ENCODE measurements around the gene NTNG1. TPM values are rescaled to one million over a fixed set of nuclear protein-coding genes. Genes with fewer than 3 reads are reported as not detected.

The NTNG1 gene
- total RNA-seq, 1 donor from 2014 or later = 0.79 TPM

DNA sequence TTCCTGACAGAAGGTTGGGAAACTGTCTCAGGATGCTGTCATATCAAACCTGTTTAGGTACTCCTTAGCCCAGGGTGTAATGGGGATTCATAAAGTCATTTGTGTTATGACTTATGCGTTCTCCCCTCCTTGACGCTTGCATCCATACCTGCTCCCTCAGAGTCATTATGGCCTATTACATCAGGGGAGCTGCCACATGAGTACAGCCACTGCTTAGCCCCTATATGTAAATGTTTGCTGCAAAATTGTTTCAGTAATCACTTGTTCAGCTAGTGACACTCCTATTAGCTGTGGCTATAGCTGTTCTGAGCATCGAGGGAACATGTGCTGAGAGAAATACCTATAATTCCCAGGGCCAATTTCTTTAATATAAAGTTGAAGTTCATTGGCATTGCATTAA lies 10.5 kb downstream of the NTNG1 start:
- H3K4me1 ChIP-seq = peaks cover 6% of the 10 kb centered on the region

DNA sequence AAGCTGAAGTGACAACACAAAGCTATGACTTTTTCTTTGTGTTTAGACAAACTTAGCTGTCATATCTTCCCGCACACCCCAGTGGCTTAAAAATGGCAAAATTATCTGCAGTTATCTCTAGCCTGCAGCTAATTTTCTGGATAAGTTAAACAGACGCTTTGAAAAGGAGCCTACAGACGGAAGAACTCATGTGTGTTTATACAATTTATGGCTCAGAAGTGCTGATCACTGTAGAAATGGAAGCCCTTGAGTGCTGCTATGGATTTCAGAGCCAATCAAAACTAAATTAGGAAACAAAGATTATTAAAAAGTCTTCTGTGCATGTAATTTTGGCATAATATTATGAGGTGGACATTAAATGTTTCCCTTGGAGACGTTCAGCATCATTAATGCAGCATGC lies 11.6 kb downstream of the NTNG1 start:
- H3K9me3 ChIP-seq (ENCODE audit: low read depth) = no peaks in the 10 kb centered on the region
- no peak overlapping the region for H3K9ac ChIP-seq
- H3K4me1 Mint-ChIP-seq = peaks cover 11% of the 10 kb centered on the region
- H3K27ac ChIP-seq = no peak overlapping the region
- TF ChIP-seq EZH2 (IDR thresholded peaks at IDR 0.05) (no peak), EZH2phosphoT487 (IDR thresholded peaks at IDR 0.05) (no peak)
- TF ChIP-seq, protein P1, sequence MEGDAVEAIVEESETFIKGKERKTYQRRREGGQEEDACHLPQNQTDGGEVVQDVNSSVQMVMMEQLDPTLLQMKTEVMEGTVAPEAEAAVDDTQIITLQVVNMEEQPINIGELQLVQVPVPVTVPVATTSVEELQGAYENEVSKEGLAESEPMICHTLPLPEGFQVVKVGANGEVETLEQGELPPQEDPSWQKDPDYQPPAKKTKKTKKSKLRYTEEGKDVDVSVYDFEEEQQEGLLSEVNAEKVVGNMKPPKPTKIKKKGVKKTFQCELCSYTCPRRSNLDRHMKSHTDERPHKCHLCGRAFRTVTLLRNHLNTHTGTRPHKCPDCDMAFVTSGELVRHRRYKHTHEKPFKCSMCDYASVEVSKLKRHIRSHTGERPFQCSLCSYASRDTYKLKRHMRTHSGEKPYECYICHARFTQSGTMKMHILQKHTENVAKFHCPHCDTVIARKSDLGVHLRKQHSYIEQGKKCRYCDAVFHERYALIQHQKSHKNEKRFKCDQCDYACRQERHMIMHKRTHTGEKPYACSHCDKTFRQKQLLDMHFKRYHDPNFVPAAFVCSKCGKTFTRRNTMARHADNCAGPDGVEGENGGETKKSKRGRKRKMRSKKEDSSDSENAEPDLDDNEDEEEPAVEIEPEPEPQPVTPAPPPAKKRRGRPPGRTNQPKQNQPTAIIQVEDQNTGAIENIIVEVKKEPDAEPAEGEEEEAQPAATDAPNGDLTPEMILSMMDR (IDR thresholded peaks at IDR 0.05) = no peak
- no peaks in the 10 kb centered on the region for H3K36me3 ChIP-seq
- H3K79me2 ChIP-seq (ENCODE audit: low read depth) = no peaks in the 10 kb centered on the region
- peaks cover 2% of the 10 kb centered on the region for H3K27me3 Mint-ChIP-seq (ENCODE audit: insufficient read depth, low read depth)
- DNase-seq (ENCODE audit: low spot score) = no peak
- no peak overlapping the region for H3K4me2 ChIP-seq
- H3K27ac Mint-ChIP-seq = no peak overlapping the region
- H3K27me3 ChIP-seq = no peaks in the 10 kb centered on the region
- H3K4me1 ChIP-seq = peaks cover 3% of the 10 kb centered on the region
- H2AFZ ChIP-seq (replicated peaks) = no peak overlapping the region
- no peaks in the 10 kb centered on the region for H3K9me3 Mint-ChIP-seq
- no peaks in the 10 kb centered on the region for H3K36me3 Mint-ChIP-seq
- no peaks in the 10 kb centered on the region for H4K20me1 ChIP-seq (ENCODE audit: low read depth)
- no peaks in the 10 kb centered on the region for H3F3A ChIP-seq (ENCODE audit: low read depth)
- no peak overlapping the region for H3K4me3 Mint-ChIP-seq
- H3K4me3 ChIP-seq = no peak overlapping the region

More for the DNA sequence above, 10.5 kb downstream of the NTNG1 start:
- Histone ChIP-seq H3K9me3 (ENCODE audit: low read depth) (no peaks in the 10 kb centered on the region), H3K4me3 (no peak overlapping the region), H3K27me3 (no peaks in the 10 kb centered on the region), H3K27ac (no peak overlapping the region), H3K79me2 (ENCODE audit: low read depth) (no peaks in the 10 kb centered on the region), H4K20me1 (ENCODE audit: low read depth) (no peaks in the 10 kb centered on the region), H3F3A (ENCODE audit: low read depth) (no peaks in the 10 kb centered on the region), H3K9ac (no peak overlapping the region), H2AFZ (replicated peaks) (no peak overlapping the region), H3K4me2 (no peak overlapping the region), H3K36me3 (no peaks in the 10 kb centered on the region)
- H3K36me3 Mint-ChIP-seq = no peaks in the 10 kb centered on the region
- H3K9me3 Mint-ChIP-seq = no peaks in the 10 kb centered on the region
- H3K27ac Mint-ChIP-seq = no peak overlapping the region
- DNase-seq (ENCODE audit: low spot score) = no peak
- TF ChIP-seq, protein P1 (IDR thresholded peaks at IDR 0.05) = no peak
- TF ChIP-seq EZH2phosphoT487 (IDR thresholded peaks at IDR 0.05) (no peak), EZH2 (IDR thresholded peaks at IDR 0.05) (no peak)
- H3K4me1 Mint-ChIP-seq = peaks cover 11% of the 10 kb centered on the region
- no peak overlapping the region for H3K4me3 Mint-ChIP-seq
- H3K27me3 Mint-ChIP-seq (ENCODE audit: insufficient read depth, low read depth) = peaks cover 2% of the 10 kb centered on the region

DNA sequence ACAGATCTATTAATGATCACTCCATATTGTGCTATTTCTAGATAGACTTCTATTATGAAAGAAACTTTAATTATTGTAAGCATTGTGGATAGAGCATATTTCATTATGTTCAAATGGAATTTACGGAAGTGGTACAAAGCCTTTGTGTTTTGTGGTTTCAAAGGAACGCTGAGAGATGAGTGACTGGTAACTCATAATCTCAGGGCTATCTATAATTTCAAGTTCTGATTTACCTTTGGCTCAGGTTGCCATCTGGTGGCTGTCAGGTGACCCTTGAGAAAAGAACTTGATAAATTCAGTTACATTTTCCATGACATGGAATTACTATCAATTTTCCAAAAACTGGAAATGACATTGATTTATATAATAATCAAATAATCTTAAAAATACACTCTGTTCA lies 12.2 kb downstream of the NTNG1 start:
- Mint-ChIP-seq H3K9me3 (no peaks in the 10 kb centered on the region), H3K27me3 (ENCODE audit: insufficient read depth, low read depth) (peaks cover 2% of the 10 kb centered on the region), H3K4me1 (peaks cover 11% of the 10 kb centered on the region), H3K36me3 (no peaks in the 10 kb centered on the region), H3K27ac (no peak overlapping the region), H3K4me3 (no peak overlapping the region)
- TF ChIP-seq, protein P1 (IDR thresholded peaks at IDR 0.05) = peak; percentile 44
- TF ChIP-seq EZH2 (IDR thresholded peaks at IDR 0.05) (no peak), EZH2phosphoT487 (IDR thresholded peaks at IDR 0.05) (no peak)
- Histone ChIP-seq H3F3A (ENCODE audit: low read depth) (no peaks in the 10 kb centered on the region), H2AFZ (replicated peaks) (no peak overlapping the region), H3K9ac (no peak overlapping the region), H3K36me3 (no peaks in the 10 kb centered on the region), H3K27me3 (no peaks in the 10 kb centered on the region), H3K9me3 (ENCODE audit: low read depth) (no peaks in the 10 kb centered on the region), H3K4me3 (no peak overlapping the region), H3K4me2 (no peak overlapping the region), H3K4me1 (no peaks in the 10 kb centered on the region), H4K20me1 (ENCODE audit: low read depth) (no peaks in the 10 kb centered on the region), H3K27ac (no peak overlapping the region), H3K79me2 (ENCODE audit: low read depth) (no peaks in the 10 kb centered on the region)
- DNase-seq (ENCODE audit: low spot score) = no peak

Measured in neural progenitor cell (in vitro differentiated cells).